Putamen (tissue), 1 donor: Measurements from ENCODE around the gene ARSI.
A peak's percentile ranks its signal among the peaks of the same experiment; 100 is the strongest.

ENCODE experiments used
- DNase-seq: peaks from one replicate; pipeline ENCODE4 v3.0.0-alpha.2; 2016; ENCODE audit warnings: low spot score

ARSI gene

DNA sequence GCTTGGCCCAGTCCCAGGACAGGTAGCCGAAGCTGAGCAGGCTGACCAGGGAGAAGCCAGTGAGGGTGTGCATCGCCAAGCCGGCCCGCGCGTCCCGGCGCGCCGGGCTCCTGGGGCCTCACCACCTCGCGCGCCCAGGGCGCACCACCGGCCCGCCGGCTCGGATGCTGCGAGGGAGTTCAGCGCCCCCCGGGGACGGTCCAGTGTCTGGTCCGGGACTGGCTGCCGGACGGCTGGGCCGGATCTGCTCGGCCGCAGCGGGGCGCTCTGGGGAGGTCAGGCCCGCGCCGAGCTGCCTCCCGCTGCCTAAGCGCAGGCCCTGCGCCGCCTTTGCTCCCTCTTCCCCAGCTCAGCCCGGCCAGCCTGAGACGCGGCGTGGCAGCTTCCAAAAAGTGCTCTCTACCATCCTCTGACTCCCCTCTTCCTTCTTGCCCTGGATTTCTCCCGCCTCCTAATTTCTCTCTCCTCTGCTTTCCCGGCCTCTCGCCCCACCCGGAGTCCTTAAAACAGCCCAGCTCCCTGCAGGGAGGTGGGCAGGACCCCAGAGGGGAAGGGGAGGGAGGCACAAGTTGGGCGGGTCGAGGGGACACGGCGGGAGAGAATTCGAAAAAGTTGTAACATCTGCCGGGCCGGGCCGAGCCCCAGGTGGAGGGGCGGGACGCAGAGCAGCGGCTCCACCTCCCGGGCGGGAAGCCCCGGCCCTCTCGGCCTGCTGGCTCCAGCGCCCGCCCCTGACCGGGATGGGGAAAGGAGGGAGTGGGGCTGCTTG, at the start of gene ARSI:
TSS of gene ARSI (minus strand) at position 605 of the 769 bp plus-strand sequence. CDS start at position 73, 532 bp downstream.
- DNase-seq, result no peak

DNA sequence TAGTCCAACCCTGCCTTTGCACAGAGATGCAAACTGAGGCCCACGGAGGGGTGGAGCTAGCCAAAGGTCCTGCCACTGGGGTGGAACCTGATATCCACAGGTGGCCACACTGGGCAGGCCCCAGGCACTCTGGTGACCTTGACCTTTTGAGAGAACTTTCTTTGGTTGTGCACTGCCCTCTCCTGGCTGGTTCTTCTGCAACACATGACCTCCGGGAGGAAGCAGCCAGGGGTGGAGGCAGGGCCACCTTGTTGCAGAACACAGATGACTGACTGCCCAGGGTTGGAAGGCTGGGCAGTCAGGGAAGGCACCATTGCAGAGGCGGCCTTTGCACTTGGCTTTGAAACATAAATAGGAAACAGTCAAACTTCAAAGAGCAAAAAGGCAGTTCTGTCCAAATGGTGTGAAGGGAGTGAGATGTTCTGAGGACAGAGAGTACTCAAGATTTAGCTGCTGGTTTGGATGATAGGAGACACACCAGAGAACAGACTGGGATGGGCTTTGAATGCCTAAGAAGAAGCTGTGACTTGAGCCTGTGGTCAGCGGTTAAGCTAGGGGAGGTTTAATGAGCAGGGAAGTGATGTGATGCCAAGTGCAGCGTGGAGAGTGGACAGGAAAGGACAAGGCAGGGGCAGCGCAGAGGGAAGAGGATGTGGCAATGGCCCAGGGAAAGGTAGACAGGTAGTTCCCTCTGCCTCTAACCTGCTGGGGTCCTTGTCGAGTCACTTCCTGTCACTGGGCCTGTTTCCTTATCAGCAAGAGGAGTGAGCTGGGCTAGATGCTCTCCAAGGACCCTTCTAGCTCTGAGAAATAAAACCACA, 48.0 kb upstream of the ARSI start:
- peak; percentile 80 for DNase-seq

DNA sequence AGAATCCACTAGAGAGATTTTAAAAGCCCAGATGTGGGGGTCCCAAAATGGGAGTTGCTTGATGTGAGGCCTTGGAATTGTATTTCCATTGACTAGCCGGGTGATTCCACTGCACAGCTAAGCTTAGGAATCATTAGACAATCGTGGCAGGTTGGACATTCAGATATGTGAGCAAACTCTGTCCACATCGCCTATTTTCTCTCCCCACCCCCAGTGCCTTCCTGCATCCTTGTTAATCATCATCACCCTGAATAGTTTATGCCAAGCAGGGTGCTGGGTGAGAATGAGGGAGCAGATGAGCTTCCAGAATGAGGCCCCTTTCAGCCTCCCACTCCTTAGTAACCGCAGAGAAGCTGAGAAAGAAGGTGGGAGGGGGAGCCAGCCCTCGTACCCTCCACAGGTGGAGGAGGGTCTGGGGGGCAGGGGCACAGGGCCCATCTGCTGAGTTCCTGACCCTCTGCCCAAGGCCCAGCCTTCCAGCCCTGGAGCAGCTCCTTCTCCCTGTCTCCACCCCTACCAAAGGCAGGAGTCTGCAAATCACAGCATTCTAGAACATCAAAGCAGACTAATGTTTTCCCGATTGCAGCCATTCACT, 47.1 kb upstream of the ARSI start:
- DNase-seq, result no peak

DNA sequence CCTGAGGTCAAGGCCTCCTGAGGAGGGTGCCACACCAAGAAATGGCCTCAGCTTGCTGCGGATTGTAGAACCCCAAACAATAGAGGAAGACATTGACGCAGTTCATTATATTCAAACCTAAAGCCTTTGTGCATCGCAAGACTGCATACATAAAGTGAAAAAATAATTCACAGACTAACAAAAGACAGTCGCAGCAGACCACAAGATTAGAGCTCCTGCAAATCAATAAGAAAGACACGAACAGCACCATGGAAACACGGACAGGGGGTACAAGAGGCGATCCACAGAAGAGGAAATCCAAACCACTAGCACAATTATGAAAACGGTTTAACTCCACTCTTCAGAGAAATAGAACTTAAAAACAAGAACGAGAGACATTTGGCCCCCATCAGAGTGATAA, 44.7 kb upstream of the ARSI start:
- no peak for DNase-seq

DNA sequence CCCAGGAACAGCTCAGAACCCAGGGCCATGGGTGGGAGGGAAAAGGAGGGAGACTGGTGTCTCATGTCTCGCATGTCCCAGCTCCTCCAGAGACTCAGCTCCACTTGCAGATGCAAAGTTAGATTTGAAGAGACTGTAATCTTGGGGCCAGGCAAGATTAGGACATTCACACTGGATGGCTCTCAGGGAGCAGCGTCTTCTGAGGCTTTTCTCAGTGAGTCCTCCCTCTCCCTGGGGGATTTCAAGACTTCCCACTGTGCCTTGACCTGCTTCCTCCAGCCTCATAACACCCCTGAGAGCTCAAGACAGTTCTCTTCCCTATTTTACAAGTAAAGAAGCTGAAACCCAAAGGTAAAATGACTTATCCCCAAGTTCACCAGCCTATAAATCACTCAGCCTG, 44.3 kb upstream of the ARSI start:
- no peak for DNase-seq

DNA sequence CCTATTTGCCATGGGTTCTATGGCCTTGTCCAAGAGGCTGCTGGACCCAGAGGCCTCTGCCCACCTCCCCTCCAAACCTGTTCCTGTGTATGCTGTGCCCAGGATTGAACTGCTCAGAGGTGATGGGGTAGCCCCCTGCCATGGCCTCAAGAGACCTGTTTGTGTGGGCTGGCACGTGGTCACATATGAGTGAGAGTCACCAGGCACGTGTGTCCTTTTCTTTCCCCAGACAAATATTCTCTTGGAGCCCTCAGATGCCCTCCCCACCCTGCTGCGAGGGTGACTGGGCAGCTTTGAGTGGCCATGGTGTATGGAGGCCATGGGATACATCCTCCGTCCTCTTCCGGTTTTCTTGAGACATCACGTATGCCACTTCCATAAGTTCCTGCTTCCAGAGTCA, 43.9 kb upstream of the ARSI start:
- no peak for DNase-seq

DNA sequence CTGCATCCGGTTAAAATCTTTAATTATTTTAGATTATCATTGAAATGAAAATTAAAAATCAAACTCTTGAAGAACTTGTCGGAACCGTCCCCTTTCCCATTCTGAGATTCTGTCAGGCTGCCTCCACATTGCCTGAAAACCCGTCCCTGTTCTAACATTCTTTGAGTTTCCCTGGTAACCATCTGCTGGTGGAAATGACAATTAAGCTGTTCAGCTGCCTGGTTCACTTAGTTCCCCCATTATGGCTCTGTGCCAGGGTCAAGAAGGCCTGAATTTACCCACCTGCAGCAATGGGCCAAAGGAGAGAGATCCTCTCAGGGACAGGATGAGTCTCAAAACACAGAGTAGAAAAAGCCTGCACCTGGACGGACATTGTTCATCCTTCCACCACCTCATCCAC, 43.0 kb upstream of the ARSI start:
- peak; percentile 64 for DNase-seq

DNA sequence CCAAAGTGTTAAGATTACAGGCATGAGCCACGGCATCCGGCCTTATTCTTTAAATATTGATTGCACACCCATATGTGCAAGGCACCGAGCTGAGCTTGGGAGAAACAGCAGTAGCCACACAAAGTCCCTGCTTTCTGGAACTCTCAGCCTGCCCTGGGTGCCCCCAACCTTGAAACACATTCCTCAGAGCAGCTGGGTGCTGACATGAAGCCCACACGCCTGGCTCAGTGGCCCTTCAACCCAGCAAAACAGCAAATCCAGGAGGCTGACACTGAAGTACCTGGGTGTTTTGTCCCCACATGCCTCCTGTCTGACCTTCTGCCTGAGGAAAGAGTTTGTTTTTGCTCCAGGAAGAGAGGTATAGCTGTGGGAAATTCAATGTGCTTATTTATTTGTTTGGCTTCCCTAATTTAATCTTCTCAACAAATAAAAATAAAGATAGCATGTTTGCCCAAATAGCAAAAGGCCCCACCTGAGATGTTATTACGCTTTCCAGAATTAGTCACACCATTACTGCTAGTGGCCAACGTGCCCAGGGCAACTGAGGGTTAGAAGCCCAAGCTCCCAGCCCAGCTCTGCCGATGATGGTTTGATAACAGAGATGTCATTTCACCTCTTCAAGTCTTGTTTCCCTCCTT, 41.4 kb upstream of the ARSI start:
- no peak for DNase-seq

DNA sequence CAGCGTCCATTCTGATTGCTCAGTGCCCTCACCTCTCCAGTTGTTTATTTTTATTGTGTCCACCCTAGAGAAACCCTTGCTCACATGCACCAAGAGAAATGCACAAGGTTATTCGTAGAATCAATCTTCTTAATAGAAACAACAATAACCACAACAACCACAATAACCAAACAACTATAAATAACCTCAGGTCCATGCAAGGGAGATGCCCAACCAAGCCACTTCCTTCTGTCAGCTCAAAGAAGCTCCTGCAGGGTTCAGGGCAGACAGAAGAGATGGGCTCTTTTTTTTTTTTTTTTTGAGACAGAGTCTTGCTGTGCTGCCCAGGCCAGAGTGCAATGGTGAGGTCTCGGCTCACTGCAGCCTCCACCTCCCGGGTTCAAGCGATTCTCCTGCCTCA, 39.9 kb upstream of the ARSI start:
- DNase-seq, result no peak

DNA sequence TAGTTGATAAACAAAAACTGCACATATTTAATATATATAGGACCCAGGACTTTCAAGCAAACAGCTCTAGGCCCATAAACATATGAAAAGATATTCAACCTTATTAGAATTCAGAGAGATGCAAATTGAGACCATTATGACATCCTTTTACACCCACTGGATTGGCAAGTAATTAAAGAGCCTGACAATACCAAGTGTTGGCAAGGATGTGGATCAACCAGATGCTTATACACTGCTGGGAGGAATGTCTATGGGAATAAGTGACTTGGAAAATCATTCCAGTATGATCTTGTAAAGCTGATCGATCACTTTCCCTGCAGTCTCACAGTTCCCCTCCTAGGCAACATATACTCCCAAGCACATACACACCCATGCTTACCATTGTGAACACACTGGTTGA, 39.3 kb upstream of the ARSI start:
- DNase-seq, result no peak

DNA sequence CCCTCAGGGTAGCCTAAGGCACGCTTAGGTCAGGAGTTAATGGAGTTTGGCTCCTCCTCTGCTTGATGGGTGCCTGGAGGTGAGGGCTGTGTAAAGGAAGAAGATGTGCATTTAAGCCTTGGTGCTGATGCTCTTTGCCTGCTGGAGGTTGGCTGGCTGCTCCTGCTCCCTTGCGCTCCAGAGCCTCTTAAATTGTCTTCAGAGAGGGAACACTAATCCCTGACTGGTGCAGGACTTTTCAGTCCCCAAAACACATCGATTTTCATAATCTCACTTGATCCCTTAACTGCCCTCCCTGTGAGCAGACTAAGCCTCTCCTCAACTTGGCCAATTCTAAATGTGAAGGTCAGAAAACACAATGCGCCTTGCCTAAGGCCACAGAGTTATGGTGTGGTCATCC, 38.6 kb upstream of the ARSI start:
- DNase-seq, result no peak

DNA sequence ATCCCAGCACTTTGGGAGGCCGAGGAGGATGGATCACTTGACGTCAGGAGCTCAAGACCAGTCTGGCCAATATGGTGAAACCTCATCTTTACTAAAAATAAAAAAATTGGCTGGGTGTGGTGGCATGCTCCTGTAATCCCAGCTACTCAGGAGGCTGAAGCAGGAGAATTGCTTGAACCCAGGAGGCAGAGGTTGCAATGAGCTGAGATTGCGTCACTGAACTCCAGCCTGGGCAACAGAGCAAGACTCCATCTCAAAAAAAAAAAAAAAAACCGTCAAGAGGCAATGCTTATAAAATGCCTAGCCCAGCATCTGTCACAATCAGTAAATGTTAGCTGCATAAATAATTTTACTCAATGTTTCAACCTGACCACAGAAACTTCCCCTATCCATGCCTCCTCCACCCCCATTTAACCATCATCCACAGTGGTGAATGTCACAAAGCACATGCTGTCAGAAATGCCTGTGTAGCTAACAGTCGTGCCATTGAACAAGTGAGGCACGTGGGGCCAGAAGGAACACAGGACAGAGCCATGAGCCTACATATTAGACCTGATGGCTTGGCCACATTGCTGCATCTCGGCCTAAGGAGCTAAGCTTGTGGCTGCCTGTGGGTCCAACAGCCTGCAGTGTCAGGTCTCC, 38.0 kb upstream of the ARSI start:
- DNase-seq, result no peak

DNA sequence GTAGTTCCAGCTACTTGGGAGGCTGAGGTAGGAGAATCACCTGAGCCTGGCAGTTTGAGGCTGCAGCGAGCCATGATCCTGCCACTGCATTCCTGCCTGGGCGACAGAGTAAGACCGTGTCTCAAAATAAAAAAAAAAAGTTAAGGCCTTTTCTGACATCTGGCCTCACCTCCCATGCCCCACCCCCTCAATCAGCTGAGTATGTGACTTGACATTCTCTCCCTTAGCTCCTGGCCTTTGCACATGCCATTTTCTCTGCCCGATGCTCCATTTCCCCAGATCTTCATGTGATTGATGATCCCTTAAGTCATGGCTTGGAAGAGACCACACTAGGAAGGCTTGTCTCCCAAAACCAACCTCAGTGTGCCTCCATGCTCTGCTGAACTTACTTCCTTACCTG, 37.1 kb upstream of the ARSI start:
- DNase-seq, result no peak

DNA sequence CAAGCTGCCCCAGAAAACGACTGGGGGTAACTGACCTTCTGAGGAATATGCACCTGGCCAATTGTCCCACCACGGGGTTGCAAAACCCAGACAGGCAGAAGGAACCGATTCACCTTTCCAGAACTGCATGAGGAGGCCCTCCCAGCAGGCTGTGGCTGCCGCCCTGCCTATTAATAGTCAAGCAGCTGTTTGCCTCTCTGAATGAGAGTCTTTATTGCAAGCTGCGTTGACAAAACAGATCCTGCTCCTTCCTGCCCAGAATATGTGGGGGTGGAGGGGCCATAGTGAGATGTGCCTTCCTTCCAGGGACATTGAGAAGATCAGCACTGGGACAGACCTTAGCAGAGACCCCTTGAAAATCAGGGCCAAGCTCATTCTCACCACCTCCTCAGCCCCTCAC, 36.5 kb upstream of the ARSI start:
- DNase-seq, result peak; percentile 72

DNA sequence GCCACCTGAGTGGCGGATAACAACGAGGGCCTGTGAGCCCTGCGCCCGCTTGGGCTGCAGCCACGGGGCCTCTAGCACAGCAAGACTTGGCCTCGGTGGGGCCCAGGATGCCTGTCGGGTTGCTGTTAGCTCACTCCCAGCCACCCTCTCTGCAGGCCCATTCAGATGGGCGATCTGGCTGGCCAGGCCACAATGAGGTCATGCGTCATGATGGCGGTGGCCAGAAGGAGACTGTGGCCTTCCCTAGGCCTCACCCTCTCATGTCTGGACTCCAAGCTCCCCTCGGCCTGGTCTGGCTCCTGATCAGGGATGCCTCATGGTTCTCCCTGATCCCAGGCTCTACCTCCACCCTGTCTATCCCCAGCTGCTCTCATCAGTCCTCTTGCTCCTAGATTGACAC, 35.8 kb upstream of the ARSI start:
- DNase-seq, result no peak

DNA sequence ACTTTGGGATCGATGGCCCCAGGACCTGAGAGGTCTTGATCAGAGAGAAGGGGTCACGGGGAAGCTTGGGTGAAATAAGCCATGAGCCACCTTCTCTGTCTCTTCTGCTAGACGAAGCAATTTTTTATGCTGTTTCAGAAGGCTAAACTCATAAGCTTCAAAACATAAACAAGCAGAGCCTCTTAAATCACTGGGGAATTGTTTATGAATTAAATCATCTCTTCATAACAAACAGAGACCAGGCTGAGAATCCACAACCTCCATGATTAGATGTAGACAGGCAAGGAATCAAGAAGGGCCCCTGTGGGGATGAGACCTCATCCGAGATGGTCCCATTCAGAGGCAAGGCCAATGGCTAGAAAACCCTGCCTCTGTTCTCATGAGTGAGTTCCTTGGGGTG, 33.1 kb upstream of the ARSI start:
- no peak for DNase-seq

DNA sequence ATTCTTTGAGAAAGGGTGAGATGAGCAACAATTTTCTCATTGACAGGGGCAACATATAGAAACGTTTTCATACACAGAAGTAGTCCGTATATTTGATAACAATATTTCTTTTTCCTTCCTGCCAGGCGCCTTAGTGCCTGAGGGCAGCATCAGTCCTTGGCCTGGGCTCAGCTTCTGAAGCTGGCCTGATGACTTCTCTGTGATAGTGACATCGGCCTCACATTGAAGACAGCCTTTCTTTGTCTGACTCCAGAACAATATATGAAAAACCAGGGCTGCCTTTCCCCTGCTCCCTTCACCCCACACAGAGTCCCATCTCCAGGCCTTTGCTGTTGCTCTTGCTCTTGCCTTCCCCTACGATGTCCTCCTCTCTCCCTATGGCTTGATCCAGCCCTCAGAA, 30.7 kb upstream of the ARSI start:
- DNase-seq, result peak; percentile 65

DNA sequence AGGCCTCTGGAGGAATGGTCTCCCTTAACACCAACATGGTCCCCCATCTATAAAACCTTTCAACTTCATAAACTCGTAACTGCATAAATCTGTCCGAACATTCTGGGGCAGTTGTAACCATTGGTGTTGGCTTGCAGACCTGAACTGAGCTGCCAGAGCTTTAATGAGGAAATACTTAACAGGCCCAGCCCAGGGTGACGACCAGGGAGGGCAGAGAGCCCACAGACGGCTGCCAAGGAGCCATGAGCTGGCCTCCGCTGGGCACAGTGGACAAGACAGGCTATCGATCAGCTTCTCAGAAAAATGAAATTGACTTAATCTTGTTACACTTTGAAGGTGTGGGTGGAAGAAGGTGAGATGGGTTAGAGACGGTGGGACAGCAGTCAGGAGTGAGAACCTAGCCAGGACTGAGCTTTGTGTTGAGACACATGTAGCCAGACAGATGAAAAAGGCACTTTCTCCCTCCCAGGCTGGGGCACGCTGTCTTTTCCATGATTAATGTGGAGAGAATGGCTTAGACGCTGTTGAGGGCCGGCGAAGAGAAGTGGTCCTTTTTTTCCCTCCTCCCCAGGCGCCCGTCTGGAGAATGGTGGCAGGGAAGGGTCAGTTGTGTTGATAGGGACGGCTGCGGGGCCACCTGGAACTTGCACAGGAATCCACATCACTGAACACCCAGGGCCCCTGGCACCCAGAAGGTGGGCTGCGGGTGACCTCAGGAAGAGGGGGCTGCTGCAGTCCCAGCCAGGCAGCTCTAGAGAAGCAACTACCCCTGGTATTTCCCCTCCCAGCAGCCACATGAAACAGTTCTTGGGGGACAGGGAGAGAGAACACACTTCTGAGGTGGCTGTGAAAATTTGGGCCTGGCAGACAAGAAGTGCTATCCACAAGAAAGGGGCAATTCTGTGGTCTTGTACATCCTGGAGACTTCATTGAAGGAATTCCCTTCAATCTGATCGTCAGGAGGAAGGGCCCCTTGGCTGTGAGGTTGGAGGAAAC, 27.5 kb upstream of the ARSI start:
- DNase-seq, result no peak

DNA sequence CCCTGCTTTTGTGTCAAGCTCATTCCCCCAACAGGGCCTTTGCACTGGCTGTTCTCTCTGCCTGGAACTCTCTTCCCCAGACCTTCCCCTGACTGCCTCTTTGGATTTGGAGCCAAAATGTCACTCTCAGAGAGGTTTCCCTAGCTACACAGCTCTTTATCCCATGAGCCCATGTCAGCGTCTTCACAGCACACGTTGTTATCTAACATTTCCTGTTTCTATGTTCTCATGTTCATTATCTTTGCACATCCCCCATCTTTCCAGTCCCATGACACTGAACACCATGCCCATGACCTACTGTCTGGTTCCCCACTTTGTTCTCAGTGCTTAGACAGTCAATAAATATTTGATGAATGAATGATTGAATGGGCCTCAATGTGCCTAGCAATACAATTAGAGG, 26.3 kb upstream of the ARSI start:
- DNase-seq, result no peak

DNA sequence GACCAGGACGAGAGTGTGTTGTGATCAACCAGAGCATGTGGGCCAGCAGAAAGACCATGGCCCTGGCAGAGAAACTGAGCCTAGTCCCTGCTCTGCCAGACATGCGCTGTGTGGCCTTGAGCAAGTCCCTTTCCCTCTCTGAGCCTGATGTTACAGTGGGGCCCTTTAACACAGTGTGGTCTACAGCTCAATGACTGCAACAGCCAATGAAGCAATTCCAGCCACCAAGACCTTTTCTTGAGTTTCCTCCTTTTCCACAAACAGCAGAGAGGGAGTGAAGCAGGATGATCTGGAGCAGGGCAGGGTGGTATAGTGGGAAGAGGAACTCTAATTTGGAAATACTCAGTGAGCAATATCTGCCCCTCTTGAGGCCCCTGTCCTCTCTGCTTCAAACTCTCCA, 25.8 kb upstream of the ARSI start:
- DNase-seq, result no peak

DNA sequence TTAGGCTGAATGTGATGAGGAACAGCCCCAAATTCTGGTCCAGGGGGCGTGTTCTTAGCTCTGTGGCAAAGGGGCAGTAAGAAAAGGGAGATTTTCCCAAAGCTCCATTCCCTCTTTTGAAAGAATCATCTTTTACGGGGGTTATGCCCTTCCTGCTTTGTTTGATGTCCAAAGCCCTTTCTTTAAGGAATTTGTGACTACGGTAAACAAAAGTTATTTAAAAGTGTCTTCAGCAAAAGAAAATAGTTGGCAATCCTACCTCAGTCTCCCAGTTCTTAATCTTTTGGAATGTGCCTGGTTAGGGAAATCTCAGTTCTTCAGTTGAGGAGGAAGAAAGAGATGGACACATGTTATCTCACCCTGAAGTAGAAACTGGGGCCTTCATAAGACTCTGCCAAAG, 24.4 kb upstream of the ARSI start:
- DNase-seq, result no peak
